Naive B cell (primary cell): ENCODE results near the gene PAQR7. TPM values are rescaled to one million over a fixed set of nuclear protein-coding genes. Genes with fewer than 3 reads are reported as not detected.

Experiments
- polyA plus RNA-seq, 6 donors: library from polyadenylated mRNA; unstranded; fragments of 300-500 nt; fragmentation: Illumina TruSeq; gene quantifications; one replicate each; pipeline ENCODE4 v1.2.3, GENCODE V29; 2021; ENCODE audit warnings: low read depth in 6 of 6

PAQR7 gene
- polyA plus RNA-seq, 6 donors from 2014 or later, result 0.08 to 0.24 (median 0.12) TPM; not detected in 2

Other genes starting within 250 kb of the PAQR7 start
- 1 to 10 TPM; 1.2 to 3.3 (median 1.3) TPM for gene SELENON, start 75.5 kb downstream of the PAQR7 start, polyA plus RNA-seq
- gene MTFR1L, start 55.8 kb downstream of the PAQR7 start, polyA plus RNA-seq, result 10 to 100 TPM; 31.9 to 70.8 (median 38.7) TPM
- gene AUNIP, start 16.3 kb downstream of the PAQR7 start, polyA plus RNA-seq, result under 1 TPM in 1 of 6 donors, not detected in 5; 0.15 TPM
- gene STMN1, start 30.7 kb upstream of the PAQR7 start, polyA plus RNA-seq, result 100 to 1,000 TPM; 109 to 169 (median 137) TPM
- gene PAFAH2, start 122.4 kb upstream of the PAQR7 start, polyA plus RNA-seq, result 1 to 10 TPM; 4.0 to 9.2 (median 7.7) TPM
- not detected for gene EXTL1, start 146.1 kb upstream of the PAQR7 start, polyA plus RNA-seq
- gene SLC30A2, start 170.4 kb upstream of the PAQR7 start, polyA plus RNA-seq, result not detected
- not detected for gene TRIM63, start 191.9 kb upstream of the PAQR7 start, polyA plus RNA-seq
- gene PDIK1L, start 236.1 kb upstream of the PAQR7 start, polyA plus RNA-seq, result 1 to 10 TPM; 3.2 to 6.0 (median 4.9) TPM